SK-N-SH treated with all-trans-retinoic acid at 6 μM for 48 hours (cell line): ENCODE measurements around the gene RBFOX2.

Source experiments
- ATAC-seq: fragments of 200-7000 bp; cut with Tn5 transposase; 3 replicates; pipeline ENCODE4 v1.9.1; 2020; ENCODE audit warnings: mild to moderate bottlenecking, moderate library complexity
- ARNTL ChIP-seq: fragments of 450-650 bp; formaldehyde crosslinking; IDR thresholded peaks from 2 replicates; pipeline ENCODE4 v1.5.0; 2020; ENCODE audit warnings: low read depth, mild to moderate bottlenecking, moderate library complexity, borderline replicate concordance
- BACH2 ChIP-seq: fragments of 250-450 bp; sonication (Bioruptor Pico); IDR thresholded peaks from 2 replicates; pipeline ENCODE4 v1.9.0; 2021; ENCODE audit warnings: mild to moderate bottlenecking, borderline replicate concordance
- CSDC2 ChIP-seq: fragments of 250-450 bp; sonication (Bioruptor Pico); IDR thresholded peaks from 2 replicates; pipeline ENCODE4 v1.5.0; 2020; ENCODE audit warnings: mild to moderate bottlenecking, moderate library complexity
- ESRRG ChIP-seq: fragments of 250-450 bp; sonication (Bioruptor Pico); IDR thresholded peaks from 2 replicates; pipeline ENCODE4 v1.6.1; 2021; ENCODE audit warnings: mild to moderate bottlenecking
- GLIS3 ChIP-seq: fragments of 250-450 bp; sonication (Bioruptor Pico); IDR thresholded peaks from 2 replicates; pipeline ENCODE4 v1.5.0; 2020; ENCODE audit warnings: mild to moderate bottlenecking, moderate library complexity
- ISL1 ChIP-seq: fragments of 250-450 bp; sonication (Bioruptor Pico); IDR thresholded peaks from 2 replicates; pipeline ENCODE4 v2.1.2; 2022; ENCODE audit warnings: mild to moderate bottlenecking, moderate library complexity
- OSR1 ChIP-seq: fragments of 250-450 bp; sonication (Bioruptor Pico); IDR thresholded peaks from 2 replicates; pipeline ENCODE4 v1.8.0; 2022; ENCODE audit warnings: moderate library complexity, mild to moderate bottlenecking, inconsistent platforms
- PPARA ChIP-seq: fragments of 250-450 bp; sonication (Bioruptor Pico); IDR thresholded peaks from 2 replicates; pipeline ENCODE4 v1.5.0; 2020; ENCODE audit warnings: mild to moderate bottlenecking, borderline replicate concordance
- RARB ChIP-seq: fragments of 250-450 bp; sonication (Bioruptor Pico); IDR thresholded peaks from 2 replicates; pipeline ENCODE4 v1.8.0; 2021; ENCODE audit warnings: mild to moderate bottlenecking, moderate library complexity
- TOX ChIP-seq: fragments of 250-450 bp; sonication (Bioruptor Pico); IDR thresholded peaks from 2 replicates; pipeline ENCODE4 v1.8.0; 2021; ENCODE audit warnings: mild to moderate bottlenecking, moderate library complexity, borderline replicate concordance
- ZC3H10 ChIP-seq: fragments of 250-450 bp; sonication (Bioruptor Pico); IDR thresholded peaks from 2 replicates; pipeline ENCODE4 v1.5.1; 2021; ENCODE audit warnings: mild to moderate bottlenecking, moderate library complexity
- ZFP3 ChIP-seq: fragments of 250-450 bp; sonication (Bioruptor Pico); IDR thresholded peaks from 2 replicates; pipeline ENCODE4 v1.5.0; 2020; ENCODE audit warnings: mild to moderate bottlenecking, moderate library complexity
- ZFP30 ChIP-seq: fragments of 450-650 bp; formaldehyde crosslinking; IDR thresholded peaks from 2 replicates; pipeline ENCODE4 v1.5.0; 2022; ENCODE audit warnings: mild to moderate bottlenecking, moderate library complexity
- ZNF565 ChIP-seq: fragments of 450-650 bp; formaldehyde crosslinking; conservative IDR thresholded peaks from 2 replicates; pipeline ENCODE4 v1.5.0; 2020; ENCODE audit warnings: low read depth, mild to moderate bottlenecking, moderate library complexity
- ZNF70 ChIP-seq: fragments of 450-650 bp; formaldehyde crosslinking; IDR thresholded peaks from 2 replicates; pipeline ENCODE4 v1.5.0; 2020; ENCODE audit warnings: mild to moderate bottlenecking, moderate library complexity
- ZNF8 ChIP-seq: fragments of 450-650 bp; formaldehyde crosslinking; IDR thresholded peaks from 2 replicates; pipeline ENCODE4 v1.5.0; 2020; ENCODE audit warnings: mild to moderate bottlenecking, moderate library complexity
- TF ChIP-seq, protein P1 (sequence below): fragments of 250-450 bp; sonication (Bioruptor Pico); IDR thresholded peaks from 2 replicates; pipeline ENCODE4 v1.5.1; 2021; ENCODE audit warnings: mild to moderate bottlenecking, moderate library complexity
- TF ChIP-seq, protein P2 (sequence below): fragments of 250-450 bp; sonication (Bioruptor Pico); IDR thresholded peaks from 2 replicates; pipeline ENCODE4 v1.8.0; 2020; ENCODE audit warnings: mild to moderate bottlenecking, moderate library complexity, borderline replicate concordance
- TF ChIP-seq, protein P3 (sequence below): fragments of 250-450 bp; sonication (Bioruptor Pico); IDR thresholded peaks from 2 replicates; pipeline ENCODE4 v1.5.1; 2020; ENCODE audit warnings: low read depth, mild to moderate bottlenecking, moderate library complexity
- TF ChIP-seq, protein P4 (sequence below): fragments of 250-450 bp; sonication (Bioruptor Pico); IDR thresholded peaks from 2 replicates; pipeline ENCODE4 v1.8.0; 2021; ENCODE audit warnings: low read depth, mild to moderate bottlenecking, moderate library complexity, borderline replicate concordance
- TF ChIP-seq, protein P5 (sequence below): fragments of 250-450 bp; sonication (Bioruptor Pico); IDR thresholded peaks from 2 replicates; pipeline ENCODE4 v1.5.0; 2020; ENCODE audit warnings: mild to moderate bottlenecking, moderate library complexity

RBFOX2 gene

DNA sequence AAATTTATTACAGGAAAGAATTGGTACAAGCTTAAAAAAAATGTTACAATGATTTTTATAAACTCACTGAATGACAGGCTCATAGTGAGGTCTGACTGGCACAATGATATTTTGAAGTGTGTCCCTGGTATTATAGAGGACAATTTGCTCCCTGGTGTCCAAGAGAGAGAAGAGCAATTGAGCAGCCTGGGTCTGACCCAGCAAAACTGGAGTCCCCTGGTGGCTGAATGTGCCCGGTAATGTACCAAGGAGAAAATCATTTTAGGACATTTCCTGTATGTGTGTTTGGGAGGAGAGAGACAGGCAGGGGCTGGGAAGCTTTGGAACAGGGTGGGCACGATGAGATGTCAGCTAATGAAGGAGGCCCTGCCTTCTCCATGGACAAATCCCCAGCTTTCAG is 185.7 kb downstream of the RBFOX2 start:
- TF ChIP-seq ZNF70 (CRISPR knock-in tag) (no peak), GLIS3 (no peak), OSR1 (no peak), ZFP3 (CRISPR knock-in tag) (no peak), BACH2 (no peak), CSDC2 (no peak), ARNTL (CRISPR knock-in tag) (no peak), ESRRG (CRISPR knock-in tag) (no peak), ZNF565 (CRISPR knock-in tag) (no peak), RARB (CRISPR knock-in tag) (no peak), ZNF8 (CRISPR knock-in tag) (no peak)
- TF ChIP-seq, protein P1, sequence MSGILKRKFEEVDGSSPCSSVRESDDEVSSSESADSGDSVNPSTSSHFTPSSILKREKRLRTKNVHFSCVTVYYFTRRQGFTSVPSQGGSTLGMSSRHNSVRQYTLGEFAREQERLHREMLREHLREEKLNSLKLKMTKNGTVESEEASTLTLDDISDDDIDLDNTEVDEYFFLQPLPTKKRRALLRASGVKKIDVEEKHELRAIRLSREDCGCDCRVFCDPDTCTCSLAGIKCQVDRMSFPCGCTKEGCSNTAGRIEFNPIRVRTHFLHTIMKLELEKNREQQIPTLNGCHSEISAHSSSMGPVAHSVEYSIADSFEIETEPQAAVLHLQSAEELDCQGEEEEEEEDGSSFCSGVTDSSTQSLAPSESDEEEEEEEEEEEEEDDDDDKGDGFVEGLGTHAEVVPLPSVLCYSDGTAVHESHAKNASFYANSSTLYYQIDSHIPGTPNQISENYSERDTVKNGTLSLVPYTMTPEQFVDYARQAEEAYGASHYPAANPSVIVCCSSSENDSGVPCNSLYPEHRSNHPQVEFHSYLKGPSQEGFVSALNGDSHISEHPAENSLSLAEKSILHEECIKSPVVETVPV (CRISPR knock-in tag), result no peak
- ATAC-seq, result peak; percentile 62

DNA sequence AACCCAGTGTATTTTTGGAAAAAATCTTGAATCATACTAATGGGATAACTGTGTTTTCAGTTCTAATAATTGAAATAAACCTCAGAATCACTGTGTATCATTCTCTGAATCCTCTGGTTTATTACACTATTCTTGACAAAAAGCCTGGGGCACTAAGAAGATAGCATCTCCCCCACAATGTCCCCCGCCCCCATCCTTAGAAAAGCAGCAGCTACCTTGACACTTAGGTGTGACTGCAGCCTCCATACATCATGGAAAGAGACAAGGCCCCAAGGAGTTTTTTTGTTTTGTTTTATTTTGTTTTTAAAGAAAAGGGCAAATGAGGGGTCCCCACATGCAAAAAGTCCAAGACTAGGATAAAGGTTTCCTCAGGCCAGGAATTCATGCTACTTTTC is 186.1 kb downstream of the RBFOX2 start:
- no peak for ATAC-seq
- TF ChIP-seq PPARA (CRISPR knock-in tag), result no peak
- TF ChIP-seq OSR1, result no peak
- no peak for TF ChIP-seq ZC3H10 (CRISPR knock-in tag)
- TF ChIP-seq, protein P2, sequence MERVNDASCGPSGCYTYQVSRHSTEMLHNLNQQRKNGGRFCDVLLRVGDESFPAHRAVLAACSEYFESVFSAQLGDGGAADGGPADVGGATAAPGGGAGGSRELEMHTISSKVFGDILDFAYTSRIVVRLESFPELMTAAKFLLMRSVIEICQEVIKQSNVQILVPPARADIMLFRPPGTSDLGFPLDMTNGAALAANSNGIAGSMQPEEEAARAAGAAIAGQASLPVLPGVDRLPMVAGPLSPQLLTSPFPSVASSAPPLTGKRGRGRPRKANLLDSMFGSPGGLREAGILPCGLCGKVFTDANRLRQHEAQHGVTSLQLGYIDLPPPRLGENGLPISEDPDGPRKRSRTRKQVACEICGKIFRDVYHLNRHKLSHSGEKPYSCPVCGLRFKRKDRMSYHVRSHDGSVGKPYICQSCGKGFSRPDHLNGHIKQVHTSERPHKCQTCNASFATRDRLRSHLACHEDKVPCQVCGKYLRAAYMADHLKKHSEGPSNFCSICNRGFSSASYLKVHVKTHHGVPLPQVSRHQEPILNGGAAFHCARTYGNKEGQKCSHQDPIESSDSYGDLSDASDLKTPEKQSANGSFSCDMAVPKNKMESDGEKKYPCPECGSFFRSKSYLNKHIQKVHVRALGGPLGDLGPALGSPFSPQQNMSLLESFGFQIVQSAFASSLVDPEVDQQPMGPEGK (CRISPR knock-in tag), result no peak
- no peak for TF ChIP-seq ZFP30 (CRISPR knock-in tag)
- TF ChIP-seq, protein P1 (CRISPR knock-in tag), result no peak
- TF ChIP-seq, protein P3, sequence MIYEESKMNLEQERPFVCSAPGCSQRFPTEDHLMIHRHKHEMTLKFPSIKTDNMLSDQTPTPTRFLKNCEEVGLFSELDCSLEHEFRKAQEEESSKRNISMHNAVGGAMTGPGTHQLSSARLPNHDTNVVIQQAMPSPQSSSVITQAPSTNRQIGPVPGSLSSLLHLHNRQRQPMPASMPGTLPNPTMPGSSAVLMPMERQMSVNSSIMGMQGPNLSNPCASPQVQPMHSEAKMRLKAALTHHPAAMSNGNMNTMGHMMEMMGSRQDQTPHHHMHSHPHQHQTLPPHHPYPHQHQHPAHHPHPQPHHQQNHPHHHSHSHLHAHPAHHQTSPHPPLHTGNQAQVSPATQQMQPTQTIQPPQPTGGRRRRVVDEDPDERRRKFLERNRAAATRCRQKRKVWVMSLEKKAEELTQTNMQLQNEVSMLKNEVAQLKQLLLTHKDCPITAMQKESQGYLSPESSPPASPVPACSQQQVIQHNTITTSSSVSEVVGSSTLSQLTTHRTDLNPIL (CRISPR knock-in tag), result no peak
- no peak for TF ChIP-seq ZNF8 (CRISPR knock-in tag)
- TF ChIP-seq CSDC2, result no peak
- no peak for TF ChIP-seq ZNF70 (CRISPR knock-in tag)
- TF ChIP-seq ZNF565 (CRISPR knock-in tag), result no peak
- TF ChIP-seq TOX (CRISPR knock-in tag), result no peak
- TF ChIP-seq, all 23 proteins: peak for 0

DNA sequence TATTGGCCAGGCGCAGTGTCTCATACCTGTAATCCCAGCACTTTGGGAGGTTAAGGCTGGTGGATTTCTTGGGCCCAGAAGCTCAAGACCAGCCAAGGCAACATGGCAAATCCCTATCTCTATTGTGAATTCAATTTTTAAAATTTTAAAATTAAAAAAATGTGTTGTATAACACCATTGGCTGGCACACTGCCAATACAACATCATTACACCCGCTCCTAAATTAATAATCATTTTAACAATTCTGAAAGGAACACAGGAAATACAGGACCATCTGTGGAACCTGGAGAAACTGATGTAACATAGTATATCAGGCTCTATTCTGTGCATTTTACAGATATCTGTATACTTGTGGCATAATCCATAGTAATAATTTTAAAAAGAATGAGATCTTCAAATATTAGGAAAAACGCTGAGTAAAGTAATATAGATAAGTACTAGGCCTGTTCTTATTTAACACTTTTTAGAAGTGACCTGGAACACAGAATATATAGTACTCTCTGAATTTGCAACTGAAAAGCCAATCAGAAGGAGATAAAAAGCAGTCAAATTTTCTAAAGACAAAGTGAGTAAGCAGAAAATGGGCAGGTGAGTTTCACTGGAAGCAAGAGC is 186.6 kb downstream of the RBFOX2 start:
- no peak for ATAC-seq
- TF ChIP-seq ZC3H10 (CRISPR knock-in tag) (no peak), ARNTL (CRISPR knock-in tag) (no peak), TOX (CRISPR knock-in tag) (no peak), ISL1 (CRISPR knock-in tag) (no peak), GLIS3 (no peak), ESRRG (CRISPR knock-in tag) (no peak), BACH2 (no peak), ZNF565 (CRISPR knock-in tag) (no peak), ZNF8 (CRISPR knock-in tag) (no peak), OSR1 (no peak)
- TF ChIP-seq, protein P4, sequence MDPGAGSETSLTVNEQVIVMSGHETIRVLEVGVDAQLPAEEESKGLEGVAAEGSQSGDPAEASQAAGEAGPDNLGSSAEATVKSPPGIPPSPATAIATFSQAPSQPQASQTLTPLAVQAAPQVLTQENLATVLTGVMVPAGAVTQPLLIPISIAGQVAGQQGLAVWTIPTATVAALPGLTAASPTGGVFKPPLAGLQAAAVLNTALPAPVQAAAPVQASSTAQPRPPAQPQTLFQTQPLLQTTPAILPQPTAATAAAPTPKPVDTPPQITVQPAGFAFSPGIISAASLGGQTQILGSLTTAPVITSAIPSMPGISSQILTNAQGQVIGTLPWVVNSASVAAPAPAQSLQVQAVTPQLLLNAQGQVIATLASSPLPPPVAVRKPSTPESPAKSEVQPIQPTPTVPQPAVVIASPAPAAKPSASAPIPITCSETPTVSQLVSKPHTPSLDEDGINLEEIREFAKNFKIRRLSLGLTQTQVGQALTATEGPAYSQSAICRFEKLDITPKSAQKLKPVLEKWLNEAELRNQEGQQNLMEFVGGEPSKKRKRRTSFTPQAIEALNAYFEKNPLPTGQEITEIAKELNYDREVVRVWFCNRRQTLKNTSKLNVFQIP (CRISPR knock-in tag), result no peak
- TF ChIP-seq, protein P5, sequence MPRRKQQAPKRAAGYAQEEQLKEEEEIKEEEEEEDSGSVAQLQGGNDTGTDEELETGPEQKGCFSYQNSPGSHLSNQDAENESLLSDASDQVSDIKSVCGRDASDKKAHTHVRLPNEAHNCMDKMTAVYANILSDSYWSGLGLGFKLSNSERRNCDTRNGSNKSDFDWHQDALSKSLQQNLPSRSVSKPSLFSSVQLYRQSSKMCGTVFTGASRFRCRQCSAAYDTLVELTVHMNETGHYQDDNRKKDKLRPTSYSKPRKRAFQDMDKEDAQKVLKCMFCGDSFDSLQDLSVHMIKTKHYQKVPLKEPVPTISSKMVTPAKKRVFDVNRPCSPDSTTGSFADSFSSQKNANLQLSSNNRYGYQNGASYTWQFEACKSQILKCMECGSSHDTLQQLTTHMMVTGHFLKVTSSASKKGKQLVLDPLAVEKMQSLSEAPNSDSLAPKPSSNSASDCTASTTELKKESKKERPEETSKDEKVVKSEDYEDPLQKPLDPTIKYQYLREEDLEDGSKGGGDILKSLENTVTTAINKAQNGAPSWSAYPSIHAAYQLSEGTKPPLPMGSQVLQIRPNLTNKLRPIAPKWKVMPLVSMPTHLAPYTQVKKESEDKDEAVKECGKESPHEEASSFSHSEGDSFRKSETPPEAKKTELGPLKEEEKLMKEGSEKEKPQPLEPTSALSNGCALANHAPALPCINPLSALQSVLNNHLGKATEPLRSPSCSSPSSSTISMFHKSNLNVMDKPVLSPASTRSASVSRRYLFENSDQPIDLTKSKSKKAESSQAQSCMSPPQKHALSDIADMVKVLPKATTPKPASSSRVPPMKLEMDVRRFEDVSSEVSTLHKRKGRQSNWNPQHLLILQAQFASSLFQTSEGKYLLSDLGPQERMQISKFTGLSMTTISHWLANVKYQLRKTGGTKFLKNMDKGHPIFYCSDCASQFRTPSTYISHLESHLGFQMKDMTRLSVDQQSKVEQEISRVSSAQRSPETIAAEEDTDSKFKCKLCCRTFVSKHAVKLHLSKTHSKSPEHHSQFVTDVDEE (CRISPR knock-in tag), result no peak
- TF ChIP-seq, protein P3 (CRISPR knock-in tag), result no peak
